Activated CD8-positive, alpha-beta memory T cell treated with anti-CD3 and anti-CD28 coated beads, Interleukin-2, amount 50 U/mL, for 4 hours (primary cell): Measurements from ENCODE around the gene PPIB.

Experiments
- DNase-seq: peaks from one replicate; pipeline ENCODE4 v3.0.0-alpha.2; 2020

Gene PPIB

DNA sequence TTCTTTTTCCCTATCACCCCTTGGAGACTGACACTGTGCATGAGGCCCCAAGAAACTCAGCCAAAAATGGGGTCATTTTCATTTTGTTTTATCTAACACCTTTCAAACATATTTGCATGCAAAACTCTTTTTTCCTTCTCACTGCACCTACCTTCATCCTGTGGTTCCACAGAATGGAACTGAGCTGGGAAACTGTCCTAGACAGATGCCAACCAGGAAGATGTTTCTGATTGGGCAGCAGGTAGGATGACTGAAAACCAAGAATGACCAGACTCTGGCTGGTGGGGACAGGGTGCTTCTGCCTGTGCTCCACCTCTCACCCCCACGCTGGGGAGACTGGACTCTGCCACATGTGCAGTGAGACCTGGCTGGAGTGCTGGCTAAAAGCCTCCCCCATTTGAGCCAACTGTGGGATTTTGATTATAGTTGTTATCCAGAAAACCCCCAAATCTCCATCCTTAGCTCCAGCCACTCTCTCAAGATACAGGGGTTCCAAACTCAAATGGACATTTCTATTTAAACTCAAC, 5.2 kb downstream of the PPIB start:
- DNase-seq: no peak

DNA sequence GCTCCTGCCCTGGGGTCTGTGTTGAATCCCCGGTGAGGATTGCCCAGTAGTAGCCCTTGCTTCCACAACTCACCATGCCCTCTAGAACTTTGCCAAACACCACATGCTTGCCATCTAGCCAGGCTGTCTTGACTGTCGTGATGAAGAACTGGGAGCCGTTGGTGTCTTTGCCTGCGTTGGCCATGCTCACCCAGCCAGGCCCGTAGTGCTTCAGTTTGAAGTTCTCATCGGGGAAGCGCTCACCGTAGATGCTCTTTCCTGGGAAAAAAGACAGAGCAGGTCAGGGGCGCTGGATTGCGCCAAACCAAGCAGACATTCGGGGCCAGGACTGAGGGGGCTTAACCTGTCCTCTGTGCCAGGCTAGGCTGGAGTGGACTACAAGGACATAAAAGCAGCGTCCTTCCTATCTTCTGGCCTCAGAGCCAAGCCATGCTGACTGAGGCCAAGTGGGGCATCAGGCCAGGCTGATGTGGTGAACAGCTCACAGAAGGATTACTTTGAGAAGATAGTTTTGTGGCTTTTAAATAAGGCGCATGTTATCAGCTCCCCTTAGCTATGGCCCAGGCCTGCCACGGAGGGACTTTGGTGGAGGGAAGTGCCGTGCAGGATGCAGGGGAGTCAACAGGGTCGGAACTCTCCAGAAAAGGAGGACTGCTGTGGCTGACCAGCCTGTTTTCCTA, 6.0 kb downstream of the PPIB start:
- no peak for DNase-seq

DNA sequence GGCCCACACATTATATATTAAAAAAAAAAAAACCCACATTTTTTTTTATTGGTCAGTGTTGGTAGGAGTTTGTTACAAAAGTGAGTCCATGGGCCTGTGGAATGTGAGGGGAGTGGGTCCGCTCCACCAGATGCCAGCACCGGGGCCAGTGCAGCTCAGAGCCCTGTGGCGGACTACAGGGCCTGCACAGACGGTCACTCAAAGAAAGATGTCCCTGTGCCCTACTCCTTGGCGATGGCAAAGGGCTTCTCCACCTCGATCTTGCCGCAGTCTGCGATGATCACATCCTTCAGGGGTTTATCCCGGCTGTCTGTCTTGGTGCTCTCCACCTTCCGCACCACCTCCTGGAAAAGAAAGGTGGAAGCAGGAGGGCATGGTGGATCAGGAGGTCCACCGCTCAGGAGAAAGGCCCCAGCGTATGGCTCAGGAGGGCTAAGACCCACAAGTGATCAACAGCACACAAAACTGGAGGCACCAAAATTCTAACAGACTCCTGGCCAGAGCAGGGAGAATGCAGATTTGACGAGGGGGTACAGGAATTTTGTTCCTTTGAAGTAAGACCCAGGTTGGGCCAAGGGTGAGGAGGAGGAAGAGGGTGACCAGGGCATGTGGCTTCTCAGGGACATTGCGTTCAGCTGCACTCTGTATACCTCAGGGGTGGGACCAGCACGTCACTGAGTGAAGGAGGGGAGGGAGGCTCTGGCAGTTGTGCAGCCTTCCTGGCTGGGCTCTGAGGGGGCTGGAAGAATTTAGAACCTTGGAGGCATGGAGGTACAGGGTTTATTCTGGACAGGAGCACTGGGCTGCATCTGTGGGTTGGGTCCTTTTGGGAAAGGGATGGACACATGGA, 6.8 kb downstream of the PPIB start:
- DNase-seq: no peak

DNA sequence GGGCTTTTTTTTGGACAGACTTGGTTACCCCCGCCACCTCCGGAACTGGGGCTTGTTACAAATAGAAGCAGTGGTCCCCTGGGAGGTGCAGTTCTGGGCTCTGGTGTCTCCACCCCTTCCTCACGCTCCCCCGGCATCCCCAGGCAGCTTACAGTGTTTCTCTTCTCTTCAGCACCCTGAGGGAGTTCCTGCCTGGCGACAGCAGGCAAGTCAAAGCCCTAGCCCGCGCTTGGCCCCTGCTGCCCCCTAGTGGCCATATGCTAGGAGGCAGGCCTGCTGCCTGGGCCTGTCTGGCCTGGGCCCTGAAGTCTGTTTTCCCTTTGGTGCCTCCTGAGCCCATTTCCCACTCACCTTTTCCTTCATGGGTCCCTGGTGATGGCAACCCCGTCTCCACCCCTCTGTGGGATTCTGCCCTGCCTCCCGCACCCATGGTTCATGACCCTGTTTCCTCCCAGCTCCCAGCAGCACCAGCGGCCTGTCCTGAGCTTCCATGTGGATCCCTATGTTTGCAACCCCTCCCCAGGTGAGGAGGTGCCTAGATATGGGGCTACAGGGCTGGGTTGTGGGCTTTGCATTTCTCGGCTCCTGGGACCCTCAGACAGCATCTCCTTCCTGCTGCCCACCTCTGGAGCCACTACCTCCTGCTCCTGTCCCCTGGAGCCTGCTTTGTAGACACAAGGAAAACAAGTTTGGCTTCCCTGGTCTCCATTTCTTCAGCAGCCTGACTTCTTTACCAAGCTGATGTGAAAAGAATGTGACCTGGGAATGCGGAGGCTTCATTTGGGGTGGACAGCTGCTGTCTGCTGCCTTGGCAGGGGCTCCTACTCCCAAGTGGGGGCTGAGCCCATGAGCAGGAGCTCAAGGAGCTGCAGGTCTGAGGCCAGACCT, 9.1 kb downstream of the PPIB start:
- peak; percentile 94 for DNase-seq

DNA sequence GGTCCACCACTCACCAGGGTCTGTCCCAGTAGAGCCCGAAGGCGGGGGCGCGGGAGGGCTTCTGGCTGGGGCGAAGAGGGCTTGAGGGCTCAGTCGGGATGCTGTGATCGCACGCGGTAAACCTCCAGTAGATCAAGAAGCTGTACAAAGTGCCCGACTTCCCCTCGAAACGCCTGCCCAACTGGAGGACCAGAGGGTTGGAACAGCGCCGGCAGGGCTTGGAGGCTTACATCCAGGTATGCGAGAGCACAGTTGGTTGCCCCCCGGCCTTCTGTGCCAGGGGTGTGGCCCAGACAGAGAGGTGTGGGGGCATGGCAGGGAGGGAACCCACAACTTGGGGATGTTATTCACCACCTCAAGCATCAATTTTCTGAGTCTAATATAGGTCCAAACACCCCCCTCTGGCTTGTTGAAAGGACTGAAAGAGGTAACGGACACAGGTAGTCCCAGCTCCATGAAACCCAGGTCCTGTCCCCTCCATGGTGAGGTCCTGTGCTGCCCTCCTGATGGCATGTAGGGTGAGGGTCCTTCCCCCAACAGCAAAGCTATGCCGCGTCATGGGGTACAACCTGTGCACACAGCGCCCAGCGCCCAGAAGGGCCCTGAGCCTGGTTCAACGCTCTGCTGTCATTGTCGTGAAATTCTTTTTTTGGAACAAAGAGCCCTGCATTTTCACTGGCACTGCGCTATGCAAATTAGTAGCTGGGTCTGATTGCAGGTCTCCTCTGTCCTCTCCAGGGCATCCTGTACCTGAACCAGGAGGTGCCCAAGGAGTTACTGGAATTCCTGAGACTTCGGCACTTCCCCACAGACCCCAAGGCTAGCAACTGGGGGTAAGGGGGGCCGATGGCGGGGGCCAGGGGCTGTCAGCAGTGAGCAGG, 10.1 kb downstream of the PPIB start:
- DNase-seq: no peak

DNA sequence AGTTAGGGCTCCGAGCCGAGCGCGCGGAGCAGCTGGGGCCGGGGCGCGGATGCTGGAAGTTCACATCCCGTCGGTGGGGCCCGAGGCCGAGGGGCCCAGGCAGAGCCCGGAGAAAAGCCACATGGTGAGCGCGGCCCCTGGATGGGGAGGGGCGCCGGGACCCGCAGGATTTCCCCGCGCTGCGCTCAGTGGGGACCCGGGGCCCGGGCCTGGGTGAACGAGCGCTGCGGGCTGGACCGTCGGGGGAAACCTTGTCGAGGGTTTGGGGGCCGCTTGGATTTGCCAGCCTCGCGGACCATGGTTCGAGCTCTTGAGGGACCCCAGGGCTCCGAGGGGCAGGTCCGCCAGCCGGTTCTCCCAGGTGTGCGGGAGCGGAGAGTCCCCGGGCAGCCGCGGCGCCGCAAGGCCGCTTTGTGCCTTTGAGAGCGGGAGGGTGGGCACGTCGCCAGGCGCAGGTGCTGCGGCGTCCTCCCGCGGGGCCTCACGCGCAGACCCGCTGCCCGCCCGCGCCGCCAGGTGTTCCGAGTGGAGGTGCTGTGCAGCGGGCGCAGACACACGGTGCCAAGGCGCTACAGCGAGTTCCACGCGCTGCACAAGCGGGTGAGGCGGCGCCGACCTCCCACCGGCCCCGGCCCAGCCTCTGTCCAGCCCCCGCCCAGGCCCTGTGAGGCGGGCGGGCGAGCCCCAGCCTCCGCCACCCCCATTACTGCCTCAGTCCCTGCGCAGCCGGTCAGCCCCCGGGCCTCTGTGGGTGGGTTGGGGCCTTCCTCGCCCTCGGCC, 10.9 kb downstream of the PPIB start, which contains the start of gene SNX22:
Gene SNX22, plus strand, starts transcription at position 5 of the 780 bp plus-strand sequence. Its CDS starts 45 bp downstream, at position 50.
- no peak for DNase-seq

DNA sequence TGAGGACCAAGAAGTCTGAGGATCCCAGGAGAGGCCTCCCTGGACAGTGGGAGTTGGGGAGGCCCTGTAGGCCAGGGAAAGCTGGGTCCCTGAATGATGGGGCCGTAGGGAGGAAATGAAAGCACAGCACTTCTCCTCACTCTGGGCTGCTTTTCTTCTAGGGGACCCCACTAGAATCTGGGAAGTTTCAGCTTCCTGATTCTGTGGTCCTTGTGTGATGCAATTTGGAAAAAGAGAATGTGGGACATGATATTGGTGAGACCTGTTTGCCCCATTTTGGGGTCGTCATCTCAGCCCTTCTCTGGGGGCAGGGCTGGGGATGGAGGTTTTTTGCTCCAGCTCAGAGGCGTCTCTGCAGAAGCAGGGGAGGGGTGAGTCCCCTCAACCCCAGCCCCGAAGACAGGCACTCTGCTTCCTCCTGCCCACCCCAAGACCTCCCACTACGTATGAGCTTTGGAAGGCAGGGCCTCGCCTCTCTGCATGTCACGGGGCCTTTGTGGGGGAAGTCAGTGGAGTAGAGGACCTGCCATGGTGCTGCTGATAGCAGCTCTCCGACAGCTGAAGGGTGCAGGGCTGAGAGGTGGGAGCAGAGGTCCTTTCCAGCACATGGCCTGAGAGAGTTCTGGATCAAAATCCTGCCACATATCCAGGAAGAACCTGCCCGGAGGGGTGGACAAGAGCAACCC, 12.8 kb downstream of the PPIB start:
- DNase-seq: no peak

DNA sequence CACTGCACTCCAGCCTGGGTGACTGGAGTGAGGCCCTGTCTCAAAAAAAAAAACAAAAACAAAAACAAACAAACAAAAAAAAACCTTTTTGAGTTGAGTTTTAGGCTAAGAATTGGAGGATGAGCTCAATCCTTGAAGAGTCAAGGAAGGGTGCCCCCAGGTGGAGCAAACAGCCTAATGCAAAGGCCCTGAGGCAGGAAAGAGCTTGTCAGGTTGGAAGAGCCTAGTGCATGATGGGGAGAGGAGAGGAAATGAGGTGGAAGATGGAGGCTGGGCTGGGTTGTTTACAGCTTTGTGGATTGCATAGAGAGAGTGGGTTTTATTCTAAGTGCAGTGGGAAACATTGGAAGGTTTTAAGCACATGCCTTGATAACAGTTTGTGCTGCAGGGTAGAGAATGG, 13.4 kb downstream of the PPIB start:
- DNase-seq: no peak

DNA sequence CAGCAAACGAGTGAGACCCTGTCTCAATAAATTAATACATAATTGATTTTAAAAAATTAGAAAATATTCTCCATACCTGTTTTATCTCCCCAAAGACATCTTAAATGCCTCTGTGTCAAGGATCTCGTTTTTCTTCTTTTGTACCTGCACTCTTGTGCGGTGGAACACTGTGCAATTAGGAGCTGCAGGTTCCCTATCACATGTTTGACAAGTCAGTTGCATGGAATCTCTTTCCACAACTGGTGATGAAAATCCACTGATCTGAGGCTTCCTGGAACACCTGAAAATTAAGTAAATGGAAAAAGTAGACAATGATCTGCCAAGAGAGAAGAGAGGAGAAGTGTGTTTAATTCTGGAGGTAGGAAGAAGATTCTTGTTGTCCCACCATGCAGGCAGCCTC, 14.2 kb downstream of the PPIB start:
- DNase-seq: no peak

DNA sequence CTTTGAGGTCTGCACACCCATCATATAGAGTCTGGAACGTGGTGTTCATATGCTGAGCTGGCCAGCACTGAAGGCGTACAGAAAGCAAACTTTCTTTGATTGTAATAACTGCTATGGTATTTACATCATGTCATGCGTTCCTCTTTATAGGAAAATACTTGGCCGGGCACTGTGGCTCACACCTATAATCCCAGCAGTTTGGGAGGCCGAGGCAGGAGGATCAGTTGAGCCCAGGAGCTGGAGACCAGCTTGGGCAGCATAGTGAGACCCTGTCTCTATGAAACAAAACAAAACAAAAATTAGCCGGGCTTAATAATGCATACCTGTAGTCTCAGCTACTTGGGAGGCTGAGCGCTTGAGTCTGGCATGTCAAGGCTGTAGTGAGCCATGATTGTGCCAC, 14.7 kb downstream of the PPIB start:
- no peak for DNase-seq

DNA sequence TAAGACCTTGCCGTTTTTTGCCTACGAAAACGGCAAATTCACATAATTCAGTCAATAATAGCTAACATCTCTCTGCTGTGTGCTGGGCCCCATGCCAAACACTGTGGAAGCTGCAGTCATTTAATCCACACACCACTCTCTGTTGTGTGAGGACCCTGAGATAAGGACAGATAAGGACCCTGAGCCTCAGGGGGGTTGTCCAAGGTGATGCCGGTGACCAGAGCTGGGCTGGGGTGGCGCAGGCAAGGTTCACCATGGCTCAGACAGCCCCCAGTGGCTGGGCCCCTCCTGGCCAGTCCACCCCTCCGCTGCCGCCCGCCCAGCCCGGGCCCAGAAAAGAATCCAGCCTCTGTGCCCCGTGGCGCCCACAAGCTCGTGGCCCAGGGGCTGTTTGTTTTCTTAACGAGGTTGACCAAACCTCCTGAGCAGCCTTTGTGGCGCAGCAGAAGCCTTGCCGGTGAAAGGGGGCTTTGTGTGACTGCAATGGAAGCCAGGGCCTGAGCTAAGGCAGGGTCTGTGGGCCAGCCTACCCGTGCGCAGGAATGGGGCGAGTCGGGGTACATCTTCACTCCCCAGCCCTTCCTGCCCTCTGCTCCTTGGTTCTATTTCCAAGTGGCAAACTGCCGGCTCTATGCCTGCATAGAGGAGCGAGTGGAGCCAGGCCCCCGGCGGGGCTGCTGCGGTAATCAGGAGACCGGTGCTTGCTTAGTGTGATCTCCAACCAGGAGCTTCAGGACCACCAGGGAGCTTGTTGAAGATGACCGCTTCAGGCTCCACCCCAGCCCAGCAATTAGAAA, 15.7 kb downstream of the PPIB start:
- DNase-seq: no peak

DNA sequence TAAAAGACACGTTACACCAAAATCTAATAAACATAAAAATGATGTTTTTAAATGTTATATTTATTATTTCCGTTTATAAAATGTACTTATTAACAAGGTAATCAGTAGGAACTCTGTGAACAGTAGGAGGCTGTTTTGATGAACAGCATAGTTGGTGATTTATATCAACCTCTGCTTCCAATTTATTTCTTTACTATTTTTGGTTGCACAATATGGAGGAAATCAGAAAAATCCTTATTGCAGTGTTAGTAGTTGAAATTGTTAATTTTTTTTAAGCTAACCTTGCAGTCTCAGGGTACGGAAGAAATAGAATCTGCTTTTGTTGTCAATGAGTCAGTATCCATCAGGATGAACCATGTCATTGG, 16.3 kb downstream of the PPIB start:
- no peak for DNase-seq

DNA sequence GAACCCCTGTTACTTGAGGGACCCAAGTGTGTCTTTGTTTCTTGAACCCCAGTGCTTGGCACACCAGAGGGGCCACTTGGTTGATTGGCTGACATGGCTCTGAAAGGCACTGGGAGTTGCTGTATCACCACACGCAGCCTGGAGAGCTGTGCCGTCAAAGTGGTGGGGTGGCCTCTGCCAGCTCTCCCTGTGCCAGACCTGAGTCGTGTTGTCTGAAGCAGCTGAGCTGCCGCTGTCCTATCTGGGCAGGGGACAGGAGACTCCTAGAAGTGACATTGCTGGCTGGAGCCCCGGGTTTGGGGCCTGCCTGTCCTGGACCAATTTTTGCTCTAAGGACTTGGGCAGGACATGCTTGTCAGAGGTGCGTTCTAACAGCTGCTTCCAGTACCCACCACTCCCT, 16.8 kb downstream of the PPIB start:
- DNase-seq: no peak

DNA sequence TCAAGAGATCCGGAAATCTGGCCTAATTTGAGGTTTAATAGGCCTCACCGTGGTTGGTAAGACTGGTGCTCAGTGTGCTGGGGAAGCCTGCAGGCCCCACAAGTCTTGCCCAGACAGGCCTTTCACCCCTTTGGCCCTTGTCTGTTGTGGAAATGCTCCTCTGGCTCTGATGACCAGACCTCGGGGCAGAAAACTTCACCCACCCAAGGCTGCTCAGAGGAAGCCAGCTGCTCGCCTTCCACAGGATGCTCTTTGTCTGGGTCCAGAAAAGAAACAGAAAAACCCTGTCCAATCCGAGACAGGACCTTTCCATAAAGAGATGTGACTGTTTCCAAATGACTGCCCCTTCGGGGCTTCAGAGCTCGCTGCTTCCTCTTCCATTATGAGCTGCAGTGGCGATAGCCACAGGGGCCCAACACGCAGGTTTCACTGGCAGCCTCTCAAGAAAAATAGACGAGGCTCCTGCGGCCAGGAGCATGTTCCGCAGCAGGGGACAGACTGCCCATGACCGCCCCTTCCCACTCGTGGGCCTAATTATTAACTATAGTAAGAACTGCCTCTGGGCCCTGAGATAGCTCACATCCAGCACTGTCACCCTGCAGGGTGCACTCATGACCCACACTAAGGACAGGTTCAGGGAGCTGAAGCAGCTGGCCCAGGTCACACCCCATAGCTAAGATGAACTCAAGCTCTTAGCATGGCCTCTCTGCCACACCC, 18.1 kb downstream of the PPIB start:
- no peak for DNase-seq

DNA sequence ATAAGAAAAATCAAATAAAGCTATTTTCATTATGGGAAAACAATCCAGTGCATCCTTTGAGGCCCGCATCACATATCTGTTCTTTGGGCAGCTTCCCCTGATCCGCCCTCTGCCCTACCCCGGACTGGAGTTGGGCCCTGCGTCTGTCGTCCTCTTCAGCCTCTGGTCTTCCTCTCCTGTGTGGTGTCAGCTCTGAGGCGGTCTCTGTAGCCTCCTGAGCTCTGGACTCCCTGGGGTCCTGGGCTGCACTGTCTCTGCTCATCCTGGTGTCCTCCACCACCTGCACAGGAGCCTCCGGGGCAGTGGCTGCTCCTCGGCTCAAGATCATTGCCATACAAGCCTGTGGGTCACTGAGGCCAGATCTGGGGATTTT, 18.6 kb downstream of the PPIB start:
- no peak for DNase-seq

DNA sequence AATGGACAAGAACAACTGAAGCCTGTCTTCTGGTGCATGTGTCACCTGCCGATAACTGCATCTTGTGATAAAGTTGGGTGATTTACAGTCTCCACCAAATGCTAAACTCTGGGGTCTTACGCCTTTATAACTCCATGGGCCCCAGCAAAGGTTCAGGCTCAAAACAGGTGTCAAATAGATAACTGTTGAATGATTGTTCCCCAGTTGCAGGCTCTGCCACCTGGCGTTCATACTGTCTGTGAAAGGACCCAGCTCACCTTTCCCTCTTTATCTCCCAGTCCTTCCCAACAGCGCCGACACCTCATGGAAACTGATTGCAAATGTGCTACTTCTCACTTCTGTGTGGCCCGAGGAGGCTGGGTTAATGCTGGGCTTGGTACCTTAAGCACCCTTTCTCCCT, 19.5 kb downstream of the PPIB start:
- DNase-seq: no peak

DNA sequence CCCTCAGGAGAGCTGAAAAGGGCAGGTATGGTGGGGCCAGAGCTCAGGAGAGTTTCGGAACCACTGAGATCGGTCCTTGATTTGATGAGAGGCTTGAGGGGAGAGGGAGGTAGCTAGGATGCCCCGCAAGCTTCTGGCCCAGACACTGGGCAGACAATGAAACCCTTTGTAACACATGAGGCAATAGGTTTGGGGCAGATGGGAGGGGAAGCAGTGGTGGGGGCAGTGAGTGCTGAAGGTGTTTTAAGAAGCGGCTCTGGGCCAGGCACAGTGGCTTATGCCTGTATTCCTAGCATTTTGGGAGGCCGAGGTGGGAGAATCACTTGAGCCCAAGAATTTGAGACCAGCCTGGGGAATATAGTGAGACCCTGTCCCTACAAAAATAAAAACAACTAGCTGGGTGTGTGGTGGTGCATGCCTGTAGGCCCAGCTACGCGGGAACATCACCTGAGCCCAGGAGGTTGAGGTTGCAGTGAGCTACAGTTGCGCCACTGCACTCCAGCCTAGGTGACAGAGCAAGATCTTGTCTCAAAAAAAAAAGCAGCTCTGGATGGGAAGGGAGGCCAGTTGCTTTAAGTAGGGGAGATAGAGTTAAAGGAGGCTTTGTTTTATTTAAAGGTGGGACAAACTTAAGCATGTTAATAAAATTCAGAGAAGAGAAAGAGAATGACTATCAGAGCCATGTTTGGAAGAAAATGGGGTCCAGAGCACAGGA, 20.9 kb downstream of the PPIB start:
- no peak for DNase-seq

DNA sequence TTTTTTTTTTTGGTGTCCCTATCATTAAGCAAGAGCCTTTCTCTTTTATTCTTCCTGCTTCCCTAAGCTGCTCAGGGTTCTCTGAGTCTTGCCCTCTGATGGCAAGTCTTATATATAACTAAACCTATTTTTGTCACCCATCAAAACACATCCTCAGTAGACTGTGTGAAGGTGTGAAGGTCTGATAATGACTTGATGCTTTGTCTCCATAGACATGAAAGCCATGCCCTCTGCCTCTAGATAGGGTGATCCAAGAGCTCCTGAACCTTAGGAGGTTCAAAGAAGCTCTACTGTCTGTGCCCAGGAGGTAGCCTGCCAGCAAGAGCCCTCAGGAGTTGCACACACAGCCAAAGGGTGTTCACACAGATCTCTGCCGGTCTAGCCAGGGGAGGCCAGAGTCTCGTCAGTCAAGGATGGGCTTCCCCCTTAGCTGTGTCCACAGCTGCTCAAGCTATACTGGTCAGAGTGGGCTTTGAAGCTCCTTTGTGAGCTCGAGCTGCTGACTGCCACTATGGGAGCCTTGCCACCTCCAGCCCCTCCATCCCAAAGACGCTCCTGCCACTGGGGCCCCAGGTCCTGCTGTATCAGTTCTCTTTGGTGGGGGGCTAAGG, 24.4 kb downstream of the PPIB start:
- DNase-seq: no peak
